CD4-positive, alpha-beta T cell treated with Interleukin-21 for 1 hour (primary cell): ENCODE data around the gene ZC3H8.

Source experiments
- DNase-seq: peaks from one replicate; pipeline ENCODE4 v3.0.0-alpha.2; 2020

Gene ZC3H8

GRCh38 chr2:112162956-112163355 is 91.9 kb downstream of the ZC3H8 start:
- no peak for DNase-seq

- DNase-seq: no peak
These were observed 92.5 kb downstream of the ZC3H8 start for GRCh38 chr2:112162341-112162740.
